HFFc6 (cell line): Measurements from ENCODE around the gene TIMMDC1. TPM values are rescaled to one million over a fixed set of nuclear protein-coding genes. Genes with fewer than 3 reads are reported as not detected.
"Not testable (repeated sequence)": the region's sequence is repeated elsewhere in the genome, so short reads cannot be mapped to it uniquely, and the experiment has no call there.

Experiments
- DNase-seq: peaks from one replicate; pipeline ENCODE4 v3.0.0-alpha.2; 2018
- H3K27ac Mint-ChIP-seq: 2 replicates; pipeline ENCODE4 v1.8.0; 2020; ENCODE audit warnings: mild to moderate bottlenecking, mixed read lengths
- H3K27me3 Mint-ChIP-seq: 2 replicates; pipeline ENCODE4 v1.8.0; 2021; ENCODE audit warnings: mild to moderate bottlenecking, moderate library complexity, mixed read lengths; ENCODE audit not compliant: insufficient read depth
- H3K36me3 Mint-ChIP-seq: 2 replicates; pipeline ENCODE4 v1.8.0; 2021; ENCODE audit warnings: low read depth, mixed read lengths
- H3K4me1 Mint-ChIP-seq: 2 replicates; pipeline ENCODE4 v1.8.0; 2020; ENCODE audit warnings: low read depth, mixed read lengths
- H3K4me3 Mint-ChIP-seq: 2 replicates; pipeline ENCODE4 v1.8.0; 2020; ENCODE audit warnings: mild to moderate bottlenecking, moderate library complexity, mixed read lengths
- H3K9me3 Mint-ChIP-seq: 2 replicates; pipeline ENCODE4 v1.8.0; 2020; ENCODE audit warnings: mild to moderate bottlenecking, mixed read lengths
- total RNA-seq, 6 experiments: library from RNA; stranded (reverse); fragmentation: NEBNext Ultra II Directional; extraction: Animal tissue kit (Norgen Biotek cat#: 25700); gene quantifications; 2 replicates in 1 of 6; 3 replicates in 5 of 6; pipeline ENCODE4 v1.2.3, GENCODE V29; 2021
- TF ChIP-seq, protein P1 (sequence below): fragments of 200-600 bp; sonication (generic); IDR thresholded peaks from 2 replicates; pipeline ENCODE4 v1.5.0; 2021; ENCODE audit warnings: antibody characterized with exemption, mild to moderate bottlenecking

The TIMMDC1 gene
- total RNA-seq, 6 experiments from 2014 or later, result 111 to 125 (median 112) TPM

DNA sequence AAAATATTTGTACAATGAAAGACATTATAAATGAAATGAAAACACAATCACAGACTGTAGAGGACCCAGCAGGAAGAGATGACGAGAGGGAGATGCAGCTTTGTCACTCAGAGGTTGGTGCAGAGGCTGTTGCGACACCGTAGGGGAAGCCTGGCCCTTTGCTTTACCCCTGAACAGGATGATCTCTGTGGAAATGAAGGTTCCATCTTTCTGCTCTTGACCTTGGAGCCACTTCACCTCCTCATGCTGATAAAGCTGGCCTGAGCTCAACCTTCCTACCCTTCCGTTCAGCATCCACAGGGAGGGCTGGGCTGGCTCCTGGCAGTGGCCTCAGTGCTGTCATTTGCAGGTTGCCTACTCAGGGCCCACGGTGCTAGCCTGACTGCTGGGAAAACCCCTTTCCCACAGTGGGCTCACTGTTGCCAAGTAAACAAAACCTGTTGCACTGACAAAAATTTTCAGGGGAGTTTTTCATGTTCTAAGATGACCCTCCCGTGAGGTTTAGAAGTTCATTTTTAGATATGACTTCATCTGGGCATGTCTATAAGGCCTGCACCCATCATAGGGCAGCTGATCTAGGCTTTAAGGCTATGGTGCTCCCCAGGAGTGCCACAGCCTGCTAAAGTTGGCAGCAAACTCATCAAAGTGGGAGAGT is 64.1 kb downstream of the TIMMDC1 start:
- no peaks in the 10 kb centered on the region for H3K36me3 Mint-ChIP-seq
- TF ChIP-seq, protein P1, sequence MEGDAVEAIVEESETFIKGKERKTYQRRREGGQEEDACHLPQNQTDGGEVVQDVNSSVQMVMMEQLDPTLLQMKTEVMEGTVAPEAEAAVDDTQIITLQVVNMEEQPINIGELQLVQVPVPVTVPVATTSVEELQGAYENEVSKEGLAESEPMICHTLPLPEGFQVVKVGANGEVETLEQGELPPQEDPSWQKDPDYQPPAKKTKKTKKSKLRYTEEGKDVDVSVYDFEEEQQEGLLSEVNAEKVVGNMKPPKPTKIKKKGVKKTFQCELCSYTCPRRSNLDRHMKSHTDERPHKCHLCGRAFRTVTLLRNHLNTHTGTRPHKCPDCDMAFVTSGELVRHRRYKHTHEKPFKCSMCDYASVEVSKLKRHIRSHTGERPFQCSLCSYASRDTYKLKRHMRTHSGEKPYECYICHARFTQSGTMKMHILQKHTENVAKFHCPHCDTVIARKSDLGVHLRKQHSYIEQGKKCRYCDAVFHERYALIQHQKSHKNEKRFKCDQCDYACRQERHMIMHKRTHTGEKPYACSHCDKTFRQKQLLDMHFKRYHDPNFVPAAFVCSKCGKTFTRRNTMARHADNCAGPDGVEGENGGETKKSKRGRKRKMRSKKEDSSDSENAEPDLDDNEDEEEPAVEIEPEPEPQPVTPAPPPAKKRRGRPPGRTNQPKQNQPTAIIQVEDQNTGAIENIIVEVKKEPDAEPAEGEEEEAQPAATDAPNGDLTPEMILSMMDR, result no peak
- H3K27ac Mint-ChIP-seq, result no peak overlapping the region
- no peaks in the 10 kb centered on the region; the same call in 1 of the 2 replicates for H3K9me3 Mint-ChIP-seq
- H3K4me3 Mint-ChIP-seq, result no peak overlapping the region
- H3K4me1 Mint-ChIP-seq, result no peaks in the 10 kb centered on the region
- H3K27me3 Mint-ChIP-seq, result peaks cover 13% of the 10 kb centered on the region
- no peak for DNase-seq

DNA sequence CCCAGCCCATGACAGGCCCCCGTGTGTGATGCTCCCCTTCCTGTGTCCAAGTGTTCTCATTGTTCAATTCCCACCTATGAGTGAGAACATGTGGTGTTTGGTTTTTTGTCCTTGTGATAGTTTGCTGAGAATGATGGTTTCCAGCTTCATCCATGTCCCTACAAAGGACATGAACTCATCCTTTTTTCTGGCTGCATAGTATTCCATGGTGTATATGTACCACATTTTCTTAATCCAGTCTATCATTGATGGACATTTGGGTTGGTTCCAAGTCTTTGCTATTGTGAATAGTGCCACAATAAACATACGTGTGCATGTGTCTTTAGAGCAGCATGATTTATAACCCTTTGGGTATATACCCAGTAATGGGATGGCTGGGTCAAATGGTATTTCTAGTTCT is 65.0 kb downstream of the TIMMDC1 start:
- not testable (repeated sequence) for H3K27ac Mint-ChIP-seq, DNase-seq, H3K4me1 Mint-ChIP-seq, H3K4me3 Mint-ChIP-seq, H3K36me3 Mint-ChIP-seq, H3K9me3 Mint-ChIP-seq
- peaks cover 15% of the 10 kb centered on the region for H3K27me3 Mint-ChIP-seq

DNA sequence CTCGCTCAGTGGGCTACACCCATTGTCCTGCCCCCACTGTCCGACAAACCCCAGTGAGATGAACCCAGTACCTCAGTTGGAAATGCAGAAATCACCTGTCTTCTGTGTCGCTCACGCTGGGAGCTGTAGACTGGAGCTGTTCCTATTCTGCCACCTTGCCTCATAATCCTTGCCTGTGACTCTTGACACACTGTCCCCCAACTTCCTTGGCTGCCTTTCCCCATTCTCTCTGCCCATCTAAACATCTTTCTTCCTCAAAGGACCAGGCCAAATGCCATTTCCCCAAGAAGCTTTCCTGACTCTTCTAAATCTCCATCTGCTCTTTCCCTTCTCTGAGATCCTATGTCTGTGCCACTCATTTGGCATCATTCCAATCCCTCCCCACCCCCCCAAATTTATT is 70.8 kb downstream of the TIMMDC1 start:
- DNase-seq, result no peak
- TF ChIP-seq, protein P1, result no peak
- Mint-ChIP-seq H3K27ac (no peak overlapping the region), H3K9me3 (no peaks in the 10 kb centered on the region; the same call in 1 of the 2 replicates), H3K4me3 (no peak overlapping the region), H3K36me3 (no peaks in the 10 kb centered on the region), H3K4me1 (no peaks in the 10 kb centered on the region), H3K27me3 (peaks cover 33% of the 10 kb centered on the region)

DNA sequence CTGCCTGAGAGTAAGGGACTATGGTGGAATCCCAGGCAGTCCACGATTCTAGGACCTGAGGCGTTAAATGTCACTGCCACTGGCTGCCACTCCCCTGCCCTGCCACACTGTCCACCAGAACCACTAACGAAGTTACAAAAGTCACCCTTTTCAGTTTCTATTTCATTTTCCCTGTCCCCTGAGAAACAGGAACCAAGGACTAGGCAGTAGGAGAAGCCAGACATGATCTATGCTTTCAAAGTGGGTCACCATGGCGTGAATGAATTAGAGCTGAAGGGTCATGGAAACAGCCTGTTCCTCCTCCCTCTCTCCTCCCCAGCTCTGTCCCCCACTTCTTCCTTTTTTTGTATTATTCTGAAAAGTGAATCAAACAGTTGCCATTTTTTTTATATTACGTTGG is 71.9 kb downstream of the TIMMDC1 start:
- no peaks in the 10 kb centered on the region; the same call in 1 of the 2 replicates for H3K9me3 Mint-ChIP-seq
- DNase-seq, result no peak
- H3K27me3 Mint-ChIP-seq, result peaks cover 33% of the 10 kb centered on the region
- no peaks in the 10 kb centered on the region for H3K36me3 Mint-ChIP-seq
- H3K4me1 Mint-ChIP-seq, result no peaks in the 10 kb centered on the region
- TF ChIP-seq, protein P1, result no peak
- no peak overlapping the region for H3K27ac Mint-ChIP-seq
- H3K4me3 Mint-ChIP-seq, result no peak overlapping the region

DNA sequence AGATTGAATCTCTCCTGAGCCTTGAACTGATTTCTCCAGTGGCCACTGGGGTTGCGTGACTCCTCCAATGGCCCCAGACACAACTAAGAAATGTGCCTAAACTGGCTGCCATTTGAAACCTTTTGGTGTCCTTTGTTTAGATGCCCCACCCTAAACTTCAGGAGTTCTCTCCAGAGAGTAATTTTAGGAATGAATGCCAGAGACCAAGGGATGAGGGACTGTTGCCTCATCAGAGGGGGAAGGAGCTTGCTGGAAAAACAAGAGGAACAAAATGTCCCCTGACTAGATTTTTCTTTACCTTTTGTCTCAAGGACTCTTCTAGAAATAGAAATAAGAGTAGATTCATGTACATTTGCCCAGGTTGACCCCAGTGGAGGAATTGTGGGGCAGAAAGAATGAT is 72.9 kb downstream of the TIMMDC1 start:
- H3K9me3 Mint-ChIP-seq, result no peaks in the 10 kb centered on the region; the same call in 1 of the 2 replicates
- H3K4me3 Mint-ChIP-seq, result no peak overlapping the region
- TF ChIP-seq, protein P1, result no peak
- H3K27me3 Mint-ChIP-seq, result peaks cover 30% of the 10 kb centered on the region
- DNase-seq, result no peak
- no peaks in the 10 kb centered on the region for H3K36me3 Mint-ChIP-seq
- H3K4me1 Mint-ChIP-seq, result no peaks in the 10 kb centered on the region
- no peak overlapping the region for H3K27ac Mint-ChIP-seq

DNA sequence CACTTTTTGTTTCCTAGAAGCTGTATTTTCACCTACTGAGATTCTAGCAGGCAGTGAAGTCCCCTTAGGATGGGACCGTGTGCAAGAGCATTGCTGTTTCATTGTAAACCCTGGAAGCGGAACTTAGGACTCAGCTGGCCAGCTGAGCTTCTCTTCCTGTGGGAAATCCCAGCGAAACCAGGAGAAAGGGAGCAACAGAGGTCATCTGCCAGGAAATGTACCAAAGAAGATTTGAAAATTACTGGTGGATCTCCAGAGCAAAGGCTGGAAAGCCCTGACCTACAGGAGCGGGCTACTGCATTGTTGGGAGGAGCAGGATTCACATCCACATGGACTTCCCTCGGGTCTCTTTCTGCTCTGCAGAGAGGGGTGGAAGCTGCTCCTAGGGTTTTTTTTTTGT is 73.3 kb downstream of the TIMMDC1 start:
- Mint-ChIP-seq H3K4me1 (no peaks in the 10 kb centered on the region), H3K36me3 (no peaks in the 10 kb centered on the region), H3K4me3 (no peak overlapping the region), H3K27ac (no peak overlapping the region), H3K9me3 (no peaks in the 10 kb centered on the region), H3K27me3 (peaks cover 30% of the 10 kb centered on the region)
- TF ChIP-seq, protein P1, result no peak
- DNase-seq, result no peak

Other genes starting within 250 kb of the TIMMDC1 start
- 10 to 100 TPM; 18.0 to 25.1 (median 20.5) TPM for gene ARHGAP31, start 204.2 kb upstream of the TIMMDC1 start, total RNA-seq
- gene TMEM39A, start 34.9 kb upstream of the TIMMDC1 start, total RNA-seq, result 10 to 100 TPM; 47.3 to 58.8 (median 55.5) TPM
- gene POGLUT1, start 29.6 kb upstream of the TIMMDC1 start, total RNA-seq, result 10 to 100 TPM; 18.7 to 26.9 (median 20.4) TPM
- not detected for gene CD80, start 61.1 kb downstream of the TIMMDC1 start, total RNA-seq
- gene ADPRH, start 80.9 kb downstream of the TIMMDC1 start, total RNA-seq, result 1 to 10 TPM in 2 of 6 experiments, under 1 TPM in 4; 0.10 to 1.8 (median 0.19) TPM
- not detected for gene PLA1A, start 99.3 kb downstream of the TIMMDC1 start, total RNA-seq
- under 1 TPM in 4 of 6 experiments, not detected in 2; 0.14 to 0.98 (median 0.70) TPM for gene POPDC2, start 162.0 kb downstream of the TIMMDC1 start, total RNA-seq
- gene COX17, start 178.9 kb downstream of the TIMMDC1 start, total RNA-seq, result 10 to 100 TPM; 28.9 to 41.0 (median 35.2) TPM
- not detected for gene CFAP91, start 204.5 kb downstream of the TIMMDC1 start, total RNA-seq